Astrocyte of the hippocampus (primary cell): Measurements from ENCODE around the gene KIF6.

Source experiments
- DNase-seq: peaks from one replicate; pipeline ENCODE4 v3.0.0; 2011; ENCODE audit warnings: low read depth, low spot score

The KIF6 gene

GRCh38 chr6:39452306-39453145 is 272.7 kb downstream of the KIF6 start:
- DNase-seq, result peak; percentile 75

- peak; percentile 12 for DNase-seq
Measured at GRCh38 chr6:39451831-39452230, 273.4 kb downstream of the KIF6 start.

GRCh38 chr6:39449022-39449421 is 276.2 kb downstream of the KIF6 start:
- no peak for DNase-seq

- DNase-seq, result peak; percentile 62
Measured at GRCh38 chr6:39446909-39447308, 278.3 kb downstream of the KIF6 start.

- DNase-seq, result no peak
Measured at GRCh38 chr6:39445667-39446066, 279.5 kb downstream of the KIF6 start.

GRCh38 chr6:39444479-39445019 is 280.7 kb downstream of the KIF6 start:
- no peak for DNase-seq

GRCh38 chr6:39441986-39442385 is 283.2 kb downstream of the KIF6 start:
- DNase-seq, result no peak

GRCh38 chr6:39441301-39441700 is 283.9 kb downstream of the KIF6 start:
- DNase-seq, result no peak

- no peak for DNase-seq
Measured at GRCh38 chr6:39440039-39440426, 285.2 kb downstream of the KIF6 start.

GRCh38 chr6:39439342-39440038 is 285.7 kb downstream of the KIF6 start:
- no peak for DNase-seq

- DNase-seq, result no peak
Measured at GRCh38 chr6:39433630-39434029, 291.6 kb downstream of the KIF6 start.

- DNase-seq, result no peak
Measured at GRCh38 chr6:39432330-39433025, 292.7 kb downstream of the KIF6 start.

GRCh38 chr6:39430871-39431523 is 294.2 kb downstream of the KIF6 start:
- peak; percentile 69 for DNase-seq

- no peak for DNase-seq
Measured at GRCh38 chr6:39430446-39430845, 294.8 kb downstream of the KIF6 start.

GRCh38 chr6:39428816-39429215 is 296.4 kb downstream of the KIF6 start:
- no peak for DNase-seq

GRCh38 chr6:39428152-39428551 is 297.1 kb downstream of the KIF6 start:
- DNase-seq, result no peak

- DNase-seq, result peak; percentile 84
Measured at GRCh38 chr6:39426073-39426456, 299.1 kb downstream of the KIF6 start.

- no peak for DNase-seq
Measured at GRCh38 chr6:39425346-39426072, 299.7 kb downstream of the KIF6 start.

- no peak for DNase-seq
Measured at GRCh38 chr6:39424831-39425230, 300.4 kb downstream of the KIF6 start.

- DNase-seq, result no peak
Measured at GRCh38 chr6:39422238-39422637, 303.0 kb downstream of the KIF6 start.
